NOMO-1 treated with dmso at 0.1 percent for 144 hours (cell line): Measurements from ENCODE around the gene CCDC57.

Experiments used
- DNase-seq: peaks from one replicate; lab custom pipeline; 2025; ENCODE audit not compliant: unreplicated experiment; lab: John Stamatoyannopoulos, UW

CCDC57 gene

GRCh38 chr17:82236142-82236971 lies 23.7 kb upstream of the CCDC57 start:
- peak; percentile 30 for DNase-seq

- no peak for DNase-seq
Measured at GRCh38 chr17:82235775-82236141, 23.1 kb upstream of the CCDC57 start.

- DNase-seq = no peak
Measured at GRCh38 chr17:82235056-82235774, 22.6 kb upstream of the CCDC57 start.

DNA sequence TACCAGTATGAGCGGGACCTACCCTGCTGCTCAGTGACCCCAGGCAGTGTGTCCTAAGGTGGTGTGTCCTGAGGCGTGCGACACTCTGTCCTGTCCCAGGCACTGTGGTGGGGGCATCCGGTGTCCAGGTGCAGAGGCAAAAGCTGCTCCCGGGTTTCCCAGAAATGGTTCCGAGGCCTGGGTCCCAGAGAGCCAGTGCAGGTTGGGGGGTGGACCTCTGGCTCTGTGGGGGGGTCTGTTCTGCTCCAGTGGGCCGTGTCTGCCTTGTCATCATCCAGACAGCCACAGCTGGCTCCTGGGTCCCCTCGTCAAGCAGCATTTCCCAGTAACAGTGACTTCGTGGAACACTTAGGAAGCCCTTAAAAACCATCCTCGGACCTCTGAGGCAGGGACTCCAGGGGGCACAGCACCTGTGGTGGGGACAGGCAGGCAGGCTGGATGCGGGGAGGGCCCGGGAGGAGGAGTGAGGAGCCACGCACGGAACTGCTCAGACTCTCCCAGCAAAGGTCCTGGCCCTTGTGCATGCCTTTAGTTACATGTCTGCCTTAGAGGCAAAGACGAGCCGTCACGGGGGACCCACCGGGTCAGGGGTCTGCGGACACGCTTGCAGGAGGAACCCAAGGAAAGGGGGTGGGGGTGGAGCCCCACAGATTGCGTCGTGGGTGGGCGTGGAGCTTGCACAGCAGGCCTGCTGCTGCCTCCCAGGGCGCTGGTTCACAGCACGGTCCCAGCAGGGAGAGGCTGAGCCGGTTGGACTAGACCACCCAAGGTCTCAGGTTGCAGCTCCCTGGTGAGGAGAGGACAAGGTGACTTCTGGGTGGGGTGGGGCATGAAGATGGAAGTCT lies 21.8 kb upstream of the CCDC57 start:
- DNase-seq = no peak

DNA sequence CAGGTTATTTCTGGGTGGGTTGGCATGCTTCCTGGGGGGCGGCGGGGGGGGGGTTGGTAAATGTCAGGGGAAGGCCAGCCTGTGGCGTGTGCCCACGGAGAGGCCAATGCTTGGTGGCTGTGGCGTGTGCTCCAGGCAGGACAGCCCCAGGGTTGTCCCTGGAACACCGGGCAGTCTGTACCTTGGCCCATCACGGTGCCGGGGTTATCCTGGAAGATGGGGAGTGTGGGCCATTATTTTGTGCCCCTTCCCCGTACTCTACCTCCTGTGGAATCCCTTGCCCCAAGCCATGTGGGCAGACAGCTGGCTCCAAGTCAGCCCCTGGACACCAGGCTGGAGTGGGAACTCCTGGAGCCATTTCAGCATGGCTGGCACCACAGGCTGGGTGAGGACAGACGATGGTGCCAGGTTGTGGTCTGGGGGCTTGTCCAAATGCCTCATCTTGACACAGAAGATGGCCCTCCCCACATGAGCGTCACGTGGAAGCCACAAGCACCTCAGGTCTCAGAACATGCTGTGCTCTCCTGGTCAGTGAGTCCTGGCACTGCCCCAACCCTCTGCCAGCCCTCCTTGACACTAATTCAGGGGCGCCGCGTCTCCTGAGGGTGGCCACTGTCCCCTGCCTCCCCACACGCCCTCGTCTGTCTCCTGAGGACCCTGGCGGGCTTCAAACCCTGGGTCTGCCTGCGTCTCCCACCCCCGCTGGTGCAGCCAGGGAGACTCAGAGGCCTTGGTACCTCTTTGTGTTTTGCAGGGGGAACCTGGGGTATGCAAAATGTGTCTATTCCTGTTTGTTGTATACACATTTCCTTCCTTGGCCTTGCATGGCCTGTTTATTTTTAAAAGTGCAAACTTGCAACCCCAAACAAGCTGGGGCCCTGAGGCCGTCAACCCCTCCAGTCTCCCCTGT lies 20.5 kb upstream of the CCDC57 start:
- DNase-seq = no peak

GRCh38 chr17:82232322-82232820 lies 19.7 kb upstream of the CCDC57 start:
- no peak for DNase-seq

- DNase-seq = peak; percentile 68
Measured at GRCh38 chr17:82231562-82232321, 19.1 kb upstream of the CCDC57 start.

DNA sequence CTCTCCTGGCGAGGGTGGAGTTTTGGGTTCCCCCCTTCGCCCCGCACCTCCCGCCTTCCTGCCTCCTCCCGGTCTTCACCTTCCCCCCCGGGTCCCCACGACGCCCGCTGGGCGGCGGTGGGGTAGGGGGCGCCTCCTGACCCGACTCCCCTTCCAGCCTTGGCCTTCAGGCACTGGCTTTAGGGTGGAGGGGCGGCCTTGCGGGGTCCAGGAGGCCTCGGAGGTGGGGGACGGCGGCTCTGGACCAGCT lies 18.6 kb upstream of the CCDC57 start:
- no peak for DNase-seq

- peak; percentile 88 for DNase-seq
Measured at GRCh38 chr17:82230609-82231311, 18.1 kb upstream of the CCDC57 start.

DNA sequence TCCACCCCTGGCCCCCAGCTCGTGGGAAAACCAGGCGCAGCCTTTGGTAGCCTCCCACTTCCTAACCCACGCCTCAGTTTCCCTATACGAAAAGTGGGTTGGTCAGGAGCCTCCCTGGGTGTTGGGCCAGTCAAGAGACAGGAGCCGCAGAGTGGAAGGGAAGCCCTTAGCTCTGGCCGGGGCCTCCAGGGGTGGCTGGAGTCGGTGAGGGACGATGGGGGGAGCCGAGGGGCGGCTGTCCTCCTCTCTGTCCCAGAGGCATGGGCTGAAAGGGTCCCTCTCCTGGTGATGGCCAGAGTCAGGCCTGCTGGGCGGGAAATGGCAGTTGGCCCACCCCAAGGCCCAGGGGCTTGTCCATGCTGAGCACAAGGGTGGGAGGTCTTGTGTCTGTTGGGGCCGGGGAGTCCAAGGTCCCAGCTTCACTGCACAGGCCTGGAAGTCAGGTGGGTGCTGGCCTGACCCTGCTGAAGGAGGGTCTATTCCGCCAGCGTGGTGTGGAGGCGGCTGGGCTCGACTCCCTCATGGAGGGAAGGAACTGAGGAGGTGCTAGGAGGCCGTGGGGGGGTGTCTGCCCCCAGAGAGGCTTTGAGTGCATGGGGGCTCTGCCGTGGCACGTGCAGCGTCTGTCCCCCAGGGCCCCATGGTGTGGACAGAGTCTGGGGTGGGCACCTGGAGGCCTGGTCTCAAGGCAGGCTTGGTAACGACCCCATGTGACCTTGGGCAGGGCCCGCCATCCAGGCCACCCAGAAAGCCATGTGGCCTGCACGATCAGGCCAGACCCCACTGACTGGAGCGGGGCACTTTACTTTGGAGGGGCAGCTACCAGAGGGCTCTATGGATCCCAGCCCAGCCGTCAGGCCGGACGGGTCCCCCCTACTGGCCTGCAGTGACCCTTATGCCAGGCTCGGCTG lies 17.3 kb upstream of the CCDC57 start:
- no peak for DNase-seq

- DNase-seq = peak; percentile 47
Measured at GRCh38 chr17:82228842-82229697, 16.4 kb upstream of the CCDC57 start, which contains the start of gene SLC16A3. TSS of gene SLC16A3 (plus strand) at chr17:82229042. CDS start at chr17:82236009, 6,967 bp downstream.

DNA sequence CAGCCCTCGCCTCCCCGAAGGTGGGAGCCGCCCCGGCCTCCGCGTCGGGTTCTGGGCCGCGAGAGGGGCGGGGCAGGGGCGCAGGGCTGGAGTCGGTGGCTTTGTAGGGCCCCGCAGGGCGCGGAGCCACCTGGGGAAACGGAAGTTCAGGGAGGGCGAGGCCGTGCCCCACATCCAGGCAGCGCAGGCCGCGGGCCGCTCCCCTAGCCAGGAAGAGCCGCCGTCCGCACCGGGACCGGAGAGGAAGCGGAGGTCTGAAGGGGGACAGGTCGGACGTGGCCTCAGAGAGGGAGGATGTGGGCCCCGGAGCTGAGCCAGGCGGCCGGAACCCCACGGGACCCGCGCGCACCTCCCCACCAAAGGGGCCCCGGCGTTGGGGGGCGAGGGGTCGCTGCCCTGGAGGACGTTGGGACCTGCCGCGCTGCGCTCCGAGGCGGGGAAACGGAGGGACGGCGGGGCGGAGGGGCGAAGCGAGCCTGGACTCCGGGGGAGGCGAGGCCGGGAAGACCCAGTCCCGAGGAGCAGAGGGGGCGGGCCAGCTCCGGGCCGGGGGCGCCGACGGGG lies 15.7 kb upstream of the CCDC57 start:
- DNase-seq = peak; percentile 67

GRCh38 chr17:82227629-82228277 lies 15.1 kb upstream of the CCDC57 start:
- no peak for DNase-seq

- DNase-seq = no peak
Measured at GRCh38 chr17:82226809-82227628, 14.4 kb upstream of the CCDC57 start.

DNA sequence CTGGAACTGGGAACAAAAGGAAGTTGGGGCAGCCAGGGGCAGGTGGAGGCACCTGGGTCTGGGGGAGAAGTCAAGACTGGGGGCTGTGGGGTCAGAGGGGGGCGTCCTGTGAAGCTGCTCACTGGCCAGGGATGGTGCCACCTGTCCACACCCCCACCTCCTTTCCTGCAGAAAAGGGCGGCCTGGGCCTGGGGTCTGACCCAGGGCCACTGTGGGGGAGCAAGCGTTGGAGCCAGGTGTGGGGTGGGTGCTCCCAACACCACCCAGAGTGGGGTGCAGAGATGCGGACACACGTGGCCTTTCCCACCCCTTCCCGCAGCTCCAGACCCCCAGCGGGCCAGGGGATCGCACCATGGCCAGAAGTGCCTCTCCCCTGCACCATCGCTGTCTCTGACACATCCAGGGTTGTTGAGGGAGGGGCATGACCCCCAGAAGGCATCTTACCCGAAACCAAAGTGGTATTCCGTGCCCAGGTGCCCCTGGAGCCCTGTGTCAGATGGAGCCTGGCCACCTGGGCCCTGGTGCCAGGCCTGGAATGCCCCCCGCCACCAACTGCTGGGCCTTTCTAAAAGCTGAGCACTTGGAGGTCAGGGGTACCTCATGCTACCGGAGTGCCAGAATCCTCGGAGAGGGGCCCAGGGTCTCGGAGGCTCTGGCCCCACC lies 13.6 kb upstream of the CCDC57 start:
- no peak for DNase-seq
